OCI-LY3 (cell line): ENCODE measurements around the gene KCNS3.

ENCODE experiments used
- H2AFZ ChIP-seq: fragments of 200-600, 300-600 bp; shearing (Covaris generic); 2 replicates; pipeline ENCODE4 v1.6.0; 2014; ENCODE audit warnings: antibody characterized with exemption, low read depth, low read length
- H3K27ac ChIP-seq: fragments of 200-600, 300-600 bp; sonication (generic); 2 replicates; pipeline ENCODE4 v1.5.1; 2014; ENCODE audit warnings: mild to moderate bottlenecking, low read length, moderate library complexity, mixed read lengths
- H3K27me3 ChIP-seq: fragments of 200-600, 300-600 bp; sonication (generic); 2 replicates; pipeline ENCODE4 v1.6.1; 2014; ENCODE audit warnings: low read depth, low read length, mixed read lengths
- H3K36me3 ChIP-seq: fragments of 200-600, 300-600 bp; sonication (generic); replicated peaks from 2 replicates; pipeline ENCODE3; 2014; ENCODE audit warnings: low read depth, low read length, mixed read lengths
- H3K4me1 ChIP-seq: fragments of 300-600, 200-600 bp; sonication (generic); 2 replicates; pipeline ENCODE4 v1.6.1; 2014; ENCODE audit warnings: low read length, mixed read lengths
- H3K4me2 ChIP-seq: fragments of 200-600, 300-600 bp; sonication (generic); 2 replicates; pipeline ENCODE4 v1.6.1; 2014; ENCODE audit warnings: low read length, mixed read lengths
- H3K4me3 ChIP-seq: fragments of 300-600, 200-600 bp; sonication (generic); 2 replicates; pipeline ENCODE4 v1.5.1; 2014; ENCODE audit warnings: antibody characterized with exemption, mild to moderate bottlenecking, low read length, moderate library complexity
- H3K79me2 ChIP-seq: fragments of 300-600, 200-600 bp; shearing (Covaris generic); 2 replicates; pipeline ENCODE4 v1.6.1; 2014; ENCODE audit warnings: mild to moderate bottlenecking, low read length, mixed read lengths
- H3K9ac ChIP-seq: fragments of 300-600, 200-600 bp; shearing (Covaris generic); 2 replicates; pipeline ENCODE4 v1.6.0; 2014; ENCODE audit warnings: mild to moderate bottlenecking, low read length, moderate library complexity
- H3K9me3 ChIP-seq: fragments of 200-600, 300-600 bp; shearing (Covaris generic); 2 replicates; pipeline ENCODE4 v1.6.1; 2014; ENCODE audit warnings: low read length, mixed read lengths; ENCODE audit not compliant: insufficient read depth
- H4K20me1 ChIP-seq: fragments of 200-600, 300-600 bp; sonication (generic); 2 replicates; pipeline ENCODE4 v1.6.1; 2016; ENCODE audit warnings: low read length, mixed read lengths; ENCODE audit not compliant: insufficient read depth
- EZH2phosphoT487 ChIP-seq: fragments of 200-600 bp; shearing (Covaris generic); IDR thresholded peaks from 2 replicates; pipeline ENCODE4 v1.6.1; 2018; ENCODE audit warnings: antibody characterized with exemption, mixed run types, low read depth
- TF ChIP-seq, protein P1 (sequence below): fragments of 200-600, 300-600 bp; sonication (generic); IDR thresholded peaks from 2 replicates; pipeline ENCODE4 v1.5.1; 2014; ENCODE audit warnings: antibody characterized with exemption, low read length, low read depth

The KCNS3 gene

DNA sequence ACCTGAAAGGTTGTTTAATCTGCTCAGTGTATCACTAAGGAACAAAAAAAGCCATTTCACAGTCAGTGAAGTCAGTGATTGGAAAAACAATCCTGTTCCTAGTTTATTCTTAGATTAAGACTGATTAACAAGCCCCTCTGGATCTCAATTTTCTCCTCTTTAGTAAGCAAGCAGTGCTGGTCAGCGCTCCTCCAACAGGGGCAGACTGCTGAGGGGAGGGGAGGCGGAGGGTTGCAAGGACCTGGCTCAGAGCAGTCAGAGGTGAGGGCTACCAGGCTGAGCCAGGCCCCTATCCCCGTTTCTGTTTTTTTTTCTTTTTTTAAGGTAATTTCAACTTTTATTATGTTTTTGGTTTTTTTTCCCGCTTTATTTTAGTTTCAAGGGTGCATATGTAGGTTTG, 24.7 kb upstream of the KCNS3 start:
- H3K36me3 ChIP-seq: no peaks in the 10 kb centered on the region
- TF ChIP-seq EZH2phosphoT487: no peak
- TF ChIP-seq, protein P1, sequence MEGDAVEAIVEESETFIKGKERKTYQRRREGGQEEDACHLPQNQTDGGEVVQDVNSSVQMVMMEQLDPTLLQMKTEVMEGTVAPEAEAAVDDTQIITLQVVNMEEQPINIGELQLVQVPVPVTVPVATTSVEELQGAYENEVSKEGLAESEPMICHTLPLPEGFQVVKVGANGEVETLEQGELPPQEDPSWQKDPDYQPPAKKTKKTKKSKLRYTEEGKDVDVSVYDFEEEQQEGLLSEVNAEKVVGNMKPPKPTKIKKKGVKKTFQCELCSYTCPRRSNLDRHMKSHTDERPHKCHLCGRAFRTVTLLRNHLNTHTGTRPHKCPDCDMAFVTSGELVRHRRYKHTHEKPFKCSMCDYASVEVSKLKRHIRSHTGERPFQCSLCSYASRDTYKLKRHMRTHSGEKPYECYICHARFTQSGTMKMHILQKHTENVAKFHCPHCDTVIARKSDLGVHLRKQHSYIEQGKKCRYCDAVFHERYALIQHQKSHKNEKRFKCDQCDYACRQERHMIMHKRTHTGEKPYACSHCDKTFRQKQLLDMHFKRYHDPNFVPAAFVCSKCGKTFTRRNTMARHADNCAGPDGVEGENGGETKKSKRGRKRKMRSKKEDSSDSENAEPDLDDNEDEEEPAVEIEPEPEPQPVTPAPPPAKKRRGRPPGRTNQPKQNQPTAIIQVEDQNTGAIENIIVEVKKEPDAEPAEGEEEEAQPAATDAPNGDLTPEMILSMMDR: no peak
- no peak overlapping the region for H3K27ac ChIP-seq
- no peak overlapping the region for H2AFZ ChIP-seq
- 0 out of 2 replicates have a peak, but pooled peaks cover 3% of the 10 kb centered on the region for H3K4me1 ChIP-seq
- no peak overlapping the region for H3K4me3 ChIP-seq
- no peak overlapping the region for H3K9ac ChIP-seq
- peaks cover 24% of the 10 kb centered on the region for H3K27me3 ChIP-seq
- H3K9me3 ChIP-seq: no peaks in the 10 kb centered on the region
- no peak overlapping the region for H3K4me2 ChIP-seq
- H3K79me2 ChIP-seq: no peaks in the 10 kb centered on the region
- no peaks in the 10 kb centered on the region for H4K20me1 ChIP-seq

DNA sequence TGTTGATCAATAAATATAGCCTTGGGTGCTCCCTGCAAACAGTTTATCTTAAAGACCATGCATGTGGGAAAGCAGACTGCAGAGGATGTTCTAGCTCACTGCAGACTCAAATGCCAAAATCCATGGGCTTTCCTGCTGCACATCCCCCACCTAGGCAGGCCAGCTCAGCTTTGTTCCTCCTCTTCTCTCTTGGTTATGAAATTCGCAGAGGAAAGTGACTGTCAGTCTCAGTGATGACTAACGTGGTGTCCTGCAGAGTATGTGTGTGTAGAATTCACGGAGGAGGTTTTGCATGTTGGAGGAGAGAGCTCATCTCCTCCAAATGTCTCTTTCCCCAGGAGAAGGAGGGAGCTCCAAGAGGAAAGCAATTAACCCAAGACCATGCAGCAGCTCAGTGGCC, 21.4 kb upstream of the KCNS3 start:
- no peak overlapping the region for H3K4me3 ChIP-seq
- TF ChIP-seq, protein P1: no peak
- no peak for TF ChIP-seq EZH2phosphoT487
- no peak overlapping the region for H3K9ac ChIP-seq
- no peaks in the 10 kb centered on the region for H3K4me1 ChIP-seq
- no peak overlapping the region for H3K27ac ChIP-seq
- no peak overlapping the region for H3K4me2 ChIP-seq
- no peaks in the 10 kb centered on the region for H3K9me3 ChIP-seq
- H3K27me3 ChIP-seq: peaks cover 27% of the 10 kb centered on the region
- no peaks in the 10 kb centered on the region for H4K20me1 ChIP-seq
- no peaks in the 10 kb centered on the region for H3K36me3 ChIP-seq
- H2AFZ ChIP-seq: no peak overlapping the region
- no peaks in the 10 kb centered on the region for H3K79me2 ChIP-seq

DNA sequence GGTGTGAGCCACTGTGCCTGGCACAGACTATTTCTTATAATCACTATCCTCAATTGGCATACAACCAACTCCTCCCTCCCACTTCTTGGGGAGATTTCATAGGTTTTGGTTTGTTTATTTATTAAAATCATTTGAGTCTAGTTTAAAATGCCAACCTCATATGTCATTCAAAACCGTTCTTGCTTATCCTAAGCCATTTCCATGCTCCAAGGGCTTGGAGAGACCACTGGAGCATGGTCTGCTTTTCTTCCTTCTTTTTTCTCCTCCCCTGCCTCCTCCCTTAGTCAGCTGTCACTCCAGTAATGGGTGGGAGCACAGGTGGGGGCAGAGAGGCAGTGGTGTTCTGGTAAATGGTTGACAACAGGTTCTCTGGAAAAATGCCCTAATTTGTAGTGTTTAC, 20.4 kb upstream of the KCNS3 start:
- H3K4me3 ChIP-seq: no peak overlapping the region
- H3K9me3 ChIP-seq: no peaks in the 10 kb centered on the region
- no peaks in the 10 kb centered on the region for H3K36me3 ChIP-seq
- peaks cover 6% of the 10 kb centered on the region for H3K4me1 ChIP-seq
- peaks cover 27% of the 10 kb centered on the region for H3K27me3 ChIP-seq
- no peak overlapping the region for H3K27ac ChIP-seq
- H4K20me1 ChIP-seq: no peaks in the 10 kb centered on the region
- no peak overlapping the region for H2AFZ ChIP-seq
- no peaks in the 10 kb centered on the region for H3K79me2 ChIP-seq
- no peak overlapping the region for H3K4me2 ChIP-seq
- H3K9ac ChIP-seq: no peak overlapping the region
- TF ChIP-seq EZH2phosphoT487: no peak
- TF ChIP-seq, protein P1: no peak

DNA sequence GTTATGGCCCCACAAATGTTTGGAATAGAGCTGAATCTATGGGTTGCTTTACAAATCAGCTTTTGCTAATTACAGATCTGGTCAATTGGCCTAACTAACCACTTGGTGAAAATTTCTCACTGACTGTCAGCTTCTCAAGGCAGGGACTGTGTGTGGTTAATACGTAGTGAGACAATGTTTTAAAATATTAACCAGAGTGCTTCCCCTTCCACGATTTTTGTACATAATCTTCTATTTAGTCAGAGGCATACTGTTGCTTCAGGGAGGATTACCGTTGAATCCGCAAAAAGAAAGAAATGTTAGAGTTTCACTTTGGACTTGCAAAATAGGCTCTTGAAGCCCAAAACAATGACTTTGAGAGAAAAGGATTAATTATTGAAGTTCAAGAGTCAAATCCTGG, 14.9 kb upstream of the KCNS3 start:
- Histone ChIP-seq H3K4me1 (peaks cover 6% of the 10 kb centered on the region), H3K36me3 (no peaks in the 10 kb centered on the region), H3K4me3 (no peak overlapping the region), H3K9ac (no peak overlapping the region), H3K79me2 (no peaks in the 10 kb centered on the region), H3K27me3 (0 out of 2 replicates have a peak, but pooled peaks cover 3% of the 10 kb centered on the region), H3K27ac (no peak overlapping the region), H3K4me2 (no peak overlapping the region), H4K20me1 (no peaks in the 10 kb centered on the region), H2AFZ (no peak overlapping the region), H3K9me3 (no peaks in the 10 kb centered on the region)
- TF ChIP-seq, protein P1: no peak
- TF ChIP-seq EZH2phosphoT487: no peak
